GM12878 (cell line): ENCODE measurements around the gene SDK2. TPM values are rescaled to one million over a fixed set of nuclear protein-coding genes. Genes with fewer than 3 reads are reported as not detected.

Source experiments
- ATAC-seq: fragments of 200-7000 bp; cut with Tn5 transposase; 3 replicates; pipeline ENCODE4 v1.9.1; 2020; ENCODE audit warnings: mild to moderate bottlenecking, moderate library complexity
- BruUV-seq: library from RNA; stranded (reverse); fragments of 400-500 nt; replicated peaks from 2 replicates; lab custom pipeline; 2021; lab: Mats Ljungman, UMichigan
- CTCF ChIA-PET: fragments of 300-600 bp; sonication (Branson Sonifier 250); formaldehyde crosslinking; extraction: SDS; loops from one replicate; lab custom pipeline; 2021; ENCODE audit warnings: inconsistent platforms; lab: Yijun Ruan, JAX
- POLR2A ChIA-PET: fragments of 350-600 bp; formaldehyde crosslinking; extraction: SDS; loops from one replicate; lab custom pipeline; 2021; ENCODE audit warnings: inconsistent platforms; lab: Charles Lee
- RAD21 ChIA-PET: fragments of 300-600 bp; sonication (Branson Sonifier 250); formaldehyde crosslinking; loops from one replicate; lab custom pipeline; 2023; ENCODE audit warnings: antibody characterized with exemption; ENCODE audit not compliant: unreplicated experiment; lab: Charles Lee
- SMC1A ChIA-PET: fragments of 300-600 bp; sonication (Branson Sonifier 250); formaldehyde crosslinking; loops from one replicate; lab custom pipeline; 2023; ENCODE audit not compliant: unreplicated experiment, uncharacterized antibody; lab: Charles Lee
- DNase-seq: peaks from one replicate; pipeline ENCODE4 v3.0.0-alpha.2; 2011; ENCODE audit warnings: low read depth, low spot score
- FAIRE-seq: peaks from 3 replicates; lab custom pipeline; 2011; peaks lifted over from hg19 to GRCh38; lab: Jason Lieb, UNC
- H2AFZ ChIP-seq: 2 replicates; pipeline ENCODE4 v1.6.0; 2011; ENCODE audit warnings: low read depth, low read length, control low read depth; ENCODE audit not compliant: control insufficient read depth
- H3K27ac ChIP-seq: 2 replicates; pipeline ENCODE4 v1.5.1; 2011; ENCODE audit warnings: control low read depth; ENCODE audit not compliant: control insufficient read depth, insufficient read depth
- H3K27me3 ChIP-seq, 2 experiments: replicated peaks in 1 of 2; 2 replicates each; pipeline versions ENCODE4 v1.6.0 to v1.6.1; 2011; ENCODE audit warnings: low read length in 1 of 2; ENCODE audit not compliant: control insufficient read depth in 2 of 2, insufficient read depth in 2 of 2
- H3K36me3 ChIP-seq, 2 experiments: 2 replicates each; pipeline ENCODE4 v1.5.1; 2011; ENCODE audit warnings: low read length in 1 of 2; ENCODE audit not compliant: control insufficient read depth in 2 of 2, insufficient read depth in 2 of 2
- H3K4me1 ChIP-seq: 2 replicates; pipeline ENCODE4 v1.6.1; 2011; ENCODE audit warnings: mild to moderate bottlenecking, low read length, moderate library complexity, mixed read lengths; ENCODE audit not compliant: control insufficient read depth, insufficient read depth
- H3K4me2 ChIP-seq: 2 replicates; pipeline ENCODE4 v1.6.0; 2011; ENCODE audit warnings: control low read depth; ENCODE audit not compliant: control insufficient read depth, insufficient read depth
- H3K4me3 ChIP-seq: fragments of 200-600 bp; sonication (generic); 2 replicates; pipeline ENCODE4 v1.5.1; 2016
- H3K79me2 ChIP-seq: 2 replicates; pipeline ENCODE4 v1.6.0; 2011; ENCODE audit warnings: low read length; ENCODE audit not compliant: control insufficient read depth, insufficient read depth
- H3K9ac ChIP-seq: 2 replicates; pipeline ENCODE4 v1.8.0; 2011; ENCODE audit warnings: low read length, control low read depth, mixed read lengths; ENCODE audit not compliant: control insufficient read depth, insufficient read depth
- H3K9me3 ChIP-seq: replicated peaks from 3 replicates; pipeline ENCODE4 v1.5.1; 2011; ENCODE audit warnings: mild to moderate bottlenecking, low read length; ENCODE audit not compliant: control insufficient read depth, insufficient read depth
- H4K20me1 ChIP-seq: 2 replicates; pipeline ENCODE4 v1.6.0; 2011; ENCODE audit not compliant: control insufficient read depth, insufficient read depth
- BCL11A ChIP-seq: IDR thresholded peaks from 2 replicates; pipeline ENCODE4 v1.6.1; 2011; ENCODE audit warnings: low read depth, low read length
- CBX5 ChIP-seq: sonication (generic); IDR thresholded peaks from 2 replicates; pipeline ENCODE4 v1.6.1; 2016; ENCODE audit warnings: low read depth, moderate library complexity, mild to moderate bottlenecking, inconsistent platforms
- CREB1 ChIP-seq: IDR thresholded peaks from 2 replicates; pipeline ENCODE4 v1.6.1; 2012; ENCODE audit warnings: low read depth, mild to moderate bottlenecking, inconsistent platforms
- HDAC2 ChIP-seq: fragments of 200-600 bp; sonication (generic); IDR thresholded peaks from 2 replicates; pipeline ENCODE4 v1.6.1; 2017
- HDGF ChIP-seq: fragments of 450-650 bp; IDR thresholded peaks from 2 replicates; pipeline ENCODE4 v1.6.1; 2016; ENCODE audit warnings: antibody characterized with exemption
- IRF4 ChIP-seq: IDR thresholded peaks from 2 replicates; pipeline ENCODE4 v1.6.1; 2011; ENCODE audit warnings: low read depth, low read length
- KAT2A ChIP-seq: conservative IDR thresholded peaks from 2 replicates; pipeline ENCODE4 v1.6.1; 2011; ENCODE audit warnings: low read depth, low read length; ENCODE audit not compliant: control insufficient read depth
- NFIC ChIP-seq: IDR thresholded peaks from 2 replicates; pipeline ENCODE4 v1.6.1; 2012; ENCODE audit warnings: low read depth, mild to moderate bottlenecking, inconsistent platforms, low read length, moderate library complexity
- PAX8 ChIP-seq: fragments of 450-650 bp; IDR thresholded peaks from 2 replicates; pipeline ENCODE4 v1.6.1; 2017; ENCODE audit warnings: mild to moderate bottlenecking, moderate library complexity
- PKNOX1 ChIP-seq: fragments of 450-650 bp; IDR thresholded peaks from 2 replicates; pipeline ENCODE4 v1.6.1; 2016; ENCODE audit warnings: mild to moderate bottlenecking
- RELB ChIP-seq: fragments of 450-650 bp; IDR thresholded peaks from 2 replicates; pipeline ENCODE4 v1.6.1; 2017; ENCODE audit warnings: low read depth, mild to moderate bottlenecking, moderate library complexity
- SIX5 ChIP-seq: IDR thresholded peaks from 2 replicates; pipeline ENCODE4 v1.6.1; 2011; ENCODE audit warnings: mild to moderate bottlenecking, low read depth, low read length, moderate library complexity; ENCODE audit not compliant: severe bottlenecking
- SMC3 ChIP-seq: IDR thresholded peaks from 2 replicates; pipeline ENCODE4 v1.6.1; 2011; ENCODE audit warnings: low read length, improper control_type of control experiment, borderline replicate concordance
- SREBF1 ChIP-seq: IDR thresholded peaks from 2 replicates; pipeline ENCODE4 v1.6.1; 2012; ENCODE audit warnings: mild to moderate bottlenecking, low read length
- SUZ12 ChIP-seq: fragments of 200-600 bp; sonication (generic); IDR thresholded peaks from one replicate; pipeline ENCODE4 v1.6.1; 2018; ENCODE audit warnings: antibody characterized with exemption, mild to moderate bottlenecking; ENCODE audit not compliant: unreplicated experiment
- TBL1XR1 ChIP-seq: IDR thresholded peaks from 2 replicates; pipeline ENCODE4 v1.6.1; 2012; ENCODE audit warnings: low read depth, low read length, improper control_type of control experiment
- ZZZ3 ChIP-seq: IDR thresholded peaks from 2 replicates; pipeline ENCODE4 v1.6.1; 2011; ENCODE audit warnings: low read depth; ENCODE audit not compliant: control insufficient read depth, insufficient read length
- WGBS: methylation state at CpG from one replicate; pipeline ENCODE4 v1.1.6; 2016; ENCODE audit warnings: low lambda C conversion rate; ENCODE audit not compliant: insufficient replicate concordance, insufficient coverage; ENCODE audit errors: missing lambda C conversion rate; 5-methylcytosine and 5-hydroxymethylcytosine counted together
- in situ Hi-C: fragments of 300-500 bp; cut with MboI; formaldehyde crosslinking; loops from 9 replicates; pipeline ENCODE4 v1.14.3; 2018; ENCODE audit warnings: mixed read lengths
- intact Hi-C: fragments of 100-400 bp; cut with micrococcal nuclease; formaldehyde crosslinking; loops from one replicate; pipeline ENCODE4 v1.14.2; 2022; ENCODE audit not compliant: unreplicated experiment
- polyA plus RNA-seq, 11 experiments: library from polyadenylated mRNA; depleted of rRNA in 4 of 11; unstranded in 6 of 11; stranded (reverse) in 5 of 11; fragments of >200 nt; fragmentation: Nextera tagmentation in 4 of 11; fragmentation: Illumina TruSeq in 1 of 11; extraction: Ambion mirVana in 4 of 11; extraction: Trizol in 1 of 11; gene quantifications; 1 replicate in 1 of 11; 2 replicates in 10 of 11; pipeline versions ENCODE4 v1.2.1 to v1.2.3, GENCODE V29; 2011 to 2016; ENCODE audit warnings: inconsistent platforms in 2 of 11, missing spikeins in 2 of 11, low read depth in 1 of 11
- total RNA-seq, 4 experiments: library from RNA; depleted of rRNA in 3 of 4; stranded (reverse); fragments of >200 nt in 3 of 4; fragmentation: Illumina TruSeq in 1 of 4; extraction: Trizol in 1 of 4; gene quantifications; 2 replicates each; pipeline versions ENCODE4 v1.2.1 to v1.2.3, GENCODE V29; 2013 to 2021

The SDK2 gene
- total and polyA plus RNA-seq, 10 of the 15 experiments (the other 5 are each of a cell fraction or from before 2014, with no cell fraction given) = 0.03 to 0.08 (median 0.03) TPM; not detected in 7

- ChIA-PET SMC1A (no interaction called here), RAD21 (no interaction called here), CTCF (no interaction called here), POLR2A (interaction anchor here (0.6 kb wide), 1 partner anchor 322 kb away, joined by 3 read pairs; no protein-coding TSS in a partner anchor)
- Histone ChIP-seq H3K9ac (no peak overlapping the region), H2AFZ (no peak overlapping the region), H3K27me3 (peaks cover 7 to 16% of the 10 kb centered on the region in 2 experiments), H3K9me3 (no peaks in the 10 kb centered on the region), H4K20me1 (no peaks in the 10 kb centered on the region), H3K36me3 (no peaks in the 10 kb centered on the region), H3K4me2 (no peak overlapping the region), H3K4me3 (no peak overlapping the region), H3K4me1 (no peaks in the 10 kb centered on the region), H3K27ac (no peak overlapping the region), H3K79me2 (no peaks in the 10 kb centered on the region)
- in situ Hi-C loops (no loop called here), intact Hi-C loops (no loop called here)
- FAIRE-seq = no peak
- no TSS peak for BruUV-seq
- DNase-seq = no peak
- ATAC-seq = no peak
- no peak for TF ChIP-seq PAX8
- no peak for TF ChIP-seq NFIC
- TF ChIP-seq PKNOX1 = no peak
- TF ChIP-seq BCL11A = no peak
- TF ChIP-seq HDGF = no peak
- no peak for TF ChIP-seq IRF4
- no peak for TF ChIP-seq HDAC2
- no peak for TF ChIP-seq KAT2A
- no peak for TF ChIP-seq SMC3
- no peak for TF ChIP-seq SIX5
- no peak for TF ChIP-seq SUZ12
- no peak for TF ChIP-seq CREB1
- no peak for TF ChIP-seq ZZZ3
- TF ChIP-seq CBX5 = no peak
- TF ChIP-seq SREBF1 = no peak
- no peak for TF ChIP-seq TBL1XR1
- TF ChIP-seq RELB = no peak
- WGBS = 2% methylated on average over 46 of the region's 68 CpGs
These were observed 1.0 kb downstream of the SDK2 start for GRCh38 chr17:73643001-73643851.
